HG02938 (cell line): ENCODE results near the gene PPP1R8.
"Not testable (repeated sequence)": the region's sequence is repeated elsewhere in the genome, so short reads cannot be mapped to it uniquely, and the experiment has no call there.

Experiments used
- ATAC-seq: cut with Tn5 transposase; IDR thresholded peaks from one replicate; pipeline ENCODE4 v1.9.1; 2021; ENCODE audit warnings: mild to moderate bottlenecking, moderate library complexity; ENCODE audit not compliant: unreplicated experiment

Gene PPP1R8

GRCh38 chr1:27869719-27870085 lies 39.1 kb downstream of the PPP1R8 start:
- no peak for ATAC-seq

GRCh38 chr1:27871076-27871475 lies 40.5 kb downstream of the PPP1R8 start:
- not testable (repeated sequence) for ATAC-seq

DNA sequence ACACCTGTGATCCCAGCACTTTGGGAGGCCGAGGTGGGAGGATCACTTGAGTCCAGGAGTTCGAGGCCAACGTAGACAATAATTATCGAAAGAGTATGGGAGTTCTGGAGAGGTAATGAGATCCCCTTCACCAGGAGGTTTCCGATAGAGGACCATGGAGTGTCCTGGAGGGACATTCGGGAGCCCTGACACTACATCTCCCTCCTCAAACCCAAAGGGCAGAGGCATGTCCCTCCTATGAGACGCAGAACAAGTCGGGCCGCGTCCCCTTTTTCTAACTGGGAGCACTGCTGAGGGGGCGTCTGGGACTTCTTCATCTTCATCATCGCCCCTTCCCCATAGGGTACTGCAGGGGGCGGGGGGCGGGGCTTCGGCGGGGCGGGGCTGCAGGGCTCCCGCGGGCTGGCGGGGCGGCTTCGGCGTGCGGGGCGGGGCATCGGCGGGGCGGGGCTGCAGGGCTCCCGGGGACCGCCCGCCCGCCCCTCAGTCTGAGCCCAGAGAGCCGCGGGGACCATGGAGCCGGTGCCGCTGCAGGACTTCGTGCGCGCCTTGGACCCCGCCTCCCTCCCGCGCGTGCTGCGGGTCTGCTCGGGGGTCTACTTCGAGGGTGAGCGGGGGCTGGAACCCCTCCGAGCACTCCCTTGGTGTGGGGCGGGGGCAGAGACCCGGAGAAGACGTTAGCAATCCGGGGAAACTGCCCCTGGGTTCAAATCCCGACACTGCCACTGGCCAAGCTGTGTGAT lies 41.6 kb downstream of the PPP1R8 start, which contains the start of gene THEMIS2:
Gene THEMIS2, plus strand, starts transcription at position 486 of the 743 bp plus-strand sequence. Its CDS starts 28 bp downstream, at position 514.
- ATAC-seq = no peak

- ATAC-seq = no peak
Observed at GRCh38 chr1:27872802-27873551, 42.4 kb downstream of the PPP1R8 start.

GRCh38 chr1:27873671-27874384 lies 43.2 kb downstream of the PPP1R8 start:
- no peak for ATAC-seq

DNA sequence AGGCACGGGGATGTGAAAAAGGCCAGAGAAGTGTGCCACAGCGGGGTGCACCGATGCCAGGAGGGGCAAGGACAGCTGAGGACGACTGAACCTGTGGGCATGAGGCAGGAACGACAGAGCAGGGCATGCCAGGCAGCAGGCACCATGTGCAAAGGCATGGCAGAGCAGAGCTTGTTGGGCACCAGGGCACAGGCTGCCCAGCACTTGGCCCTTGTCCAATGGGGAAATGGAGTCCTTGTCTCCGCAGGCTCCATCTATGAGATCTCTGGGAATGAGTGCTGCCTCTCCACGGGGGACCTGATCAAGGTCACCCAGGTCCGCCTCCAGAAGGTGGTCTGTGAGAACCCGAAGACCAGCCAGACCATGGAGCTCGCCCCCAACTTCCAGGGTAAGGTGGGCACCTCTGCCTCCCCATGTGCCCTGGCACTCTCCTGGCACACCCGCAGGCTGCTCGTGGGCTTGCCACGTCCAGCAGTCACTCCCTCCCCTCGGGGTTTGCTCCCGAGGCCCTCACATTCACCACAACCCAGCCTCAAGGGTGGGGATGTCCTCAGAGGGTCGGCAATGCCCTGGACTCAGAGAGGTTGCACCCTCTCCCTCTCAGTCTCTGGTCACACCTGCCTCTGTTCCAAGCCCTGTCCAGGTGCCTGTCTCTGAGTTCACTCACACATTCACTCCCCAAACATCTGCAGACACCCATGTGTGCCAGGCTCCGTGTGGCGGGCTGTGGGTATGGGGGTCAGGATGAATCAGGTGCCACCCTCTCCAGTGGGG lies 45.9 kb downstream of the PPP1R8 start:
- no peak for ATAC-seq

- ATAC-seq = no peak
Observed at GRCh38 chr1:27877115-27877416, 46.5 kb downstream of the PPP1R8 start.

GRCh38 chr1:27878039-27878438 lies 47.5 kb downstream of the PPP1R8 start:
- ATAC-seq = no peak

- no peak for ATAC-seq
Observed at GRCh38 chr1:27878787-27879335, 48.3 kb downstream of the PPP1R8 start.

DNA sequence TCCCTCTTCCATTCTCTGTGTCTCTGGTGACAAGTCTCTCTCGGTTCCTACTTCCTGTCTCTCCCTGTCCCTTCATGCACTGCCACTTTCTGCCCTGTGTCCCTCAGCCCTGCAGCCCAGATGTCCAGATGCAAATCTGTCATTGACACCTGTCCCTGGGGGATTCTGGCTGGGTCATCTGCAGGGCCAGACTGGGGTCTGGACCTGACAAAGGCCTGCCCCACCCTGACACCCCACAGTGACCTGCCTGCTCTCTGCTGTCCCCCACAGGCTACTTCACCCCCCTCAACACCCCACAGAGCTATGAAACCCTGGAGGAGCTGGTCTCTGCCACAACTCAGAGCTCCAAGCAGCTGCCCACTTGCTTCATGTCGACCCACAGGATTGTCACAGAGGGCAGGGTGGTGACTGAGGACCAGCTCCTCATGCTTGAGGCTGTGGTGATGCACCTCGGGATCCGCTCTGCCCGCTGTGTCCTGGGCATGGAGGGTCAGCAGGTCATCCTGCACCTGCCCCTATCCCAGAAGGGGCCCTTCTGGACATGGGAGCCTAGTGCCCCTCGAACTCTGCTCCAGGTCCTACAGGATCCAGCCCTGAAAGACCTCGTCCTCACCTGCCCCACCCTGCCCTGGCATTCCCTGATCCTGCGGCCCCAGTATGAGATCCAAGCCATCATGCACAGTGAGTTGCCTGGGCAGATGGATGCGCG lies 48.9 kb downstream of the PPP1R8 start:
- no peak for ATAC-seq

DNA sequence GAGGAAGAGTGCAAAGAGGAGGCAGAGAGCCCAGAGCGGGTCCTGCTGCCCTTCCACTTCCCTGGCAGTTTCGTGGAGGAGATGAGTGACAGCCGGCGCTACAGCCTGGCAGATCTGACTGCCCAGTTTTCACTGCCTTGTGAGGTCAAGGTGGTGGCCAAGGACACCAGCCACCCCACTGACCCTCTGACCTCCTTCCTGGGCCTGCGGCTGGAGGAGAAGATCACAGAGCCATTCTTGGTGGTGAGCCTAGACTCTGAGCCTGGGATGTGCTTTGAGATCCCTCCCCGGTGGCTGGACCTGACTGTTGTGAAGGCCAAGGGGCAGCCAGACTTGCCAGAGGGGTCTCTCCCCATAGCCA lies 51.9 kb downstream of the PPP1R8 start:
- ATAC-seq = no peak

GRCh38 chr1:27883536-27883935 lies 53.0 kb downstream of the PPP1R8 start:
- ATAC-seq = no peak

DNA sequence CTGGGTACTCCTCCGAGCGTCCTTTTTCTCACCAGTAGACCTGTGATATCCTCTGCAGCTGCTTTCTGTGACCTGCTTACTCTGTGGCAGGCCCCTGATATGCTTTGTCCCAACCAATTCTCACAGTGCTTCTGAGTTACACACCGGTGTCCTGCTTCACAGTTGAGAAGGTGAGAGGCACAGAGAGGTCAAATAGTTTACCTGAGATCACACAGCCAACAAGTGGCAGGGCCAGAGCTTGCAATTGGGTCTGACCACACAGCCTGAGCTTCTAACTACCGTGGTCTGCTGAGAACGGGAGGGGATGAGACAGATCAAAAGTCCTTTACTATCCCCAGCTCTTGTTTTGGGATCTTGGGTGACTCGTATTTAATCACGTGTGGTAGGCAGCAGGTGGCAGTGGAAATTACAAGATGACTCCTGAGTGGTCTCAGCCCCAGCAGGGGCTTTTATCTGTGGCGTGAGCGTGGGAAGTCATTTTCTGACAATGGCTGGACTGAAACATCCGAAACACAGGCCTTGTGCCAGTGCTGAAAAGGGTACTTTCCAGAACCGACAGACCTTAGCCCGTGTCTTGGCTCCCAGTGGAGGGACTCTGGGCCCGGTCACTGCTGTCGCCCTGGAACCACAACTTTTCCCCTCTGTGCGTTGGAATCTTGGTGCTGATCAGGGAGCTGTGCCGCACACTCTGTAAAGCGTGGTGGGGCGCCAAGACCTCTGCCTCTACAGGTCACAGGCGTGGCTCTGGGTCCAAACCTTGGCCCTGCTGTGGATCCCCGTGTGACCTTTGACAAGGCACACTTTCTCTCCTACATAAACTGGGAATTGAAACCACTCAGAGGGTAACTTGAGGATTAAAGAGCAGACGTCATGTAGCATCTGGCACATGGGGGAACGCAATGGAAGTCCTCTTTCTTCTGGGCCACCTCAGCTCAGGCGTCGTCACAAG lies 53.7 kb downstream of the PPP1R8 start:
- ATAC-seq = peak; percentile 44

GRCh38 chr1:27885114-27885528 lies 54.5 kb downstream of the PPP1R8 start:
- no peak for ATAC-seq

GRCh38 chr1:27885621-27886352 lies 55.2 kb downstream of the PPP1R8 start:
- ATAC-seq = no peak

- ATAC-seq = no peak
Observed at GRCh38 chr1:27886353-27886679, 55.7 kb downstream of the PPP1R8 start.

DNA sequence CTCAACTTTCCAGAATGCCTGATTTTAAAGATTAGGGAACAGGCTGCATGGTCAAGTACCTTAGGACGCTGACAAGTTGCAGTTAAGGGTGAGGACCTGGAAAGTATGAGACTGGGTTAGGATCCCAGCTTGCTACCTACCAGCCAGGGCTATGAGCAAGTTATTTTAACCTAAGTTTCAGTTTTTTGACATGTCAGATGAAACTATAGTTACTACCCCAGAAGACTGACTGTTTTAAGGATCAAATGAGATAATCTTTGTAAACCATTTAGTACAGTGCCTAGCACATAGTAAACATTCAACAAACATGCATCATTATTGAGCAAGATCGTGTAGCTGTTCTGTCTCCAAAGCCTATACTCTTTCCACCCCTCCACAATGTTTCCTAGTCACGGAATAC lies 56.2 kb downstream of the PPP1R8 start:
- no peak for ATAC-seq

DNA sequence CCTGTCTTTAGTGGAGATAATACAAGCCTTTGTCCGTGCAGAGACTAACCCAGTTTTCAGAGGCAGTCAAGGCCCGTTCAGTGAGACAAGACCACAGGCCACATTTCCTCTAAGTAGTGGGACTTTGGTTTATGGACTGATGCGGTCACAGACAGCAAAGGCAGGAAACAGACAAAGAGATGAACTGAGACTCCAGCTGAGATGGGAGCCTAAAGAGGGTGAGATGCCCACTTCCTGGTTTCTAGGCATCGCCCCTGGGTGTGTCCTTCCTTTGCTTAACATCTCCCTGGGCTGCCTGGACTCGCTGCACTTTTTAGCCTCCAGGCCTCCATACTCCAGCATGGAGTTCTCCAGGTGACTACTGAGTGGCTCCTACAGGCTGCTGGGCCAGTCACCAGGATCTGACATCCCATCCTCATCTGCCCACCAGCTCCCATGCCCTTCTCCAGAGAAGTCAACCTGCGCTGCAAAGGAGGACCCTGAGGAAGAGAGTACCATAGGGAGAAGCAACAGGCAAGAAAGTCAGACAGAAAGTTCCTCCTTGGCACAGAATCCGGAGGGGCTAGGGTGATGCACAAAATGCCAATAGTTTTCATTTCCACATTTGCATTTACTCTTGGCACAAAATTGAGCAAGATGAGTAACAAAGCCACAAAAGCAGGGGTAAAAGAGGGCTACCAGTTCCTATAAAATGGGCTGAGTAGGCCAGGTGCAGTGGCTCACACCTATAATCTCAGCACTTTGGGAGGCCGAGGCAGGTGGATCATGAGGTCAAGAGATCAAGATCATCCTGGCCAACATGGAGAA lies 56.8 kb downstream of the PPP1R8 start:
- no peak for ATAC-seq
